ENCODE data around the gene NDUFA8. TPM values are rescaled to one million over a fixed set of nuclear protein-coding genes. Genes with fewer than 3 reads are reported as not detected.

NDUFA8 gene
- total RNA-seq, 2 donors from 2014 or later, result 11.9 to 16.9 TPM

DNA sequence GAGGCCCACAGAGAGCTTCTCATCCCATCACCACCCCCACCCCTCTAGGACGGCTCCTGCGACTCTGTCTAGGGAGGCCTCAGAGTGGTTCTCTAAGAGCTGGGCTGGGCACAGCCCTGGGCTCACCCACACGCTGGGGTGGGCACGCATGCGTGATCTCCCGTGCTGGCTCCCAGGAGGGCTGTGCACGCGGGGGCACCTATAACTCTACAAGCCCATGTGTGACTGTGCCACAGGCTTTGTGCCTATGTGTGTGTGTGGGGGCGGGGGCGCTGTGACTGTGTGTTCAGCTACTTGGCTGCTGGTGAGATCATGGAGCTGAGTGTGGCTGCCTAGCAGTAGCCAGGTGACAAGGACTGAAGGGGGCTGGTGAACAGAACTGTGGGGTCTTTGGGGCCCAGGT lies 32.2 kb downstream of the NDUFA8 start:
- Histone ChIP-seq H3K4me3 (no peak overlapping the region), H3K27ac (no peak overlapping the region), H3K4me1 (peaks cover 18% of the 10 kb centered on the region), H3K27me3 (peaks cover 0 to 13% of the 10 kb centered on the region in 2 donors), H3K9me3 (no peaks in the 10 kb centered on the region), H3K36me3 (replicated peaks in 1 of 2; ENCODE audit: insufficient read depth in 1 of 2, low read depth in 2 of 2) (no peaks in the 10 kb centered on the region)
- ATAC-seq (no peak), DNase-seq (no peak)
- 67% methylated on average over 10 of the region's 10 CpGs; no CpG with 5 or more reads in 1 of the 2 donors for WGBS, 2 donors
- intact Hi-C loops (cut with DNase I), result loop anchor here (5.0 kb wide), 1 partner anchor 225 kb away; no protein-coding TSS in a partner anchor
- TF ChIP-seq, protein P1, sequence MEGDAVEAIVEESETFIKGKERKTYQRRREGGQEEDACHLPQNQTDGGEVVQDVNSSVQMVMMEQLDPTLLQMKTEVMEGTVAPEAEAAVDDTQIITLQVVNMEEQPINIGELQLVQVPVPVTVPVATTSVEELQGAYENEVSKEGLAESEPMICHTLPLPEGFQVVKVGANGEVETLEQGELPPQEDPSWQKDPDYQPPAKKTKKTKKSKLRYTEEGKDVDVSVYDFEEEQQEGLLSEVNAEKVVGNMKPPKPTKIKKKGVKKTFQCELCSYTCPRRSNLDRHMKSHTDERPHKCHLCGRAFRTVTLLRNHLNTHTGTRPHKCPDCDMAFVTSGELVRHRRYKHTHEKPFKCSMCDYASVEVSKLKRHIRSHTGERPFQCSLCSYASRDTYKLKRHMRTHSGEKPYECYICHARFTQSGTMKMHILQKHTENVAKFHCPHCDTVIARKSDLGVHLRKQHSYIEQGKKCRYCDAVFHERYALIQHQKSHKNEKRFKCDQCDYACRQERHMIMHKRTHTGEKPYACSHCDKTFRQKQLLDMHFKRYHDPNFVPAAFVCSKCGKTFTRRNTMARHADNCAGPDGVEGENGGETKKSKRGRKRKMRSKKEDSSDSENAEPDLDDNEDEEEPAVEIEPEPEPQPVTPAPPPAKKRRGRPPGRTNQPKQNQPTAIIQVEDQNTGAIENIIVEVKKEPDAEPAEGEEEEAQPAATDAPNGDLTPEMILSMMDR (IDR thresholded peaks at IDR 0.05), result no peak
- no peak for TF ChIP-seq POLR2A (IDR thresholded peaks at IDR 0.05)

DNA sequence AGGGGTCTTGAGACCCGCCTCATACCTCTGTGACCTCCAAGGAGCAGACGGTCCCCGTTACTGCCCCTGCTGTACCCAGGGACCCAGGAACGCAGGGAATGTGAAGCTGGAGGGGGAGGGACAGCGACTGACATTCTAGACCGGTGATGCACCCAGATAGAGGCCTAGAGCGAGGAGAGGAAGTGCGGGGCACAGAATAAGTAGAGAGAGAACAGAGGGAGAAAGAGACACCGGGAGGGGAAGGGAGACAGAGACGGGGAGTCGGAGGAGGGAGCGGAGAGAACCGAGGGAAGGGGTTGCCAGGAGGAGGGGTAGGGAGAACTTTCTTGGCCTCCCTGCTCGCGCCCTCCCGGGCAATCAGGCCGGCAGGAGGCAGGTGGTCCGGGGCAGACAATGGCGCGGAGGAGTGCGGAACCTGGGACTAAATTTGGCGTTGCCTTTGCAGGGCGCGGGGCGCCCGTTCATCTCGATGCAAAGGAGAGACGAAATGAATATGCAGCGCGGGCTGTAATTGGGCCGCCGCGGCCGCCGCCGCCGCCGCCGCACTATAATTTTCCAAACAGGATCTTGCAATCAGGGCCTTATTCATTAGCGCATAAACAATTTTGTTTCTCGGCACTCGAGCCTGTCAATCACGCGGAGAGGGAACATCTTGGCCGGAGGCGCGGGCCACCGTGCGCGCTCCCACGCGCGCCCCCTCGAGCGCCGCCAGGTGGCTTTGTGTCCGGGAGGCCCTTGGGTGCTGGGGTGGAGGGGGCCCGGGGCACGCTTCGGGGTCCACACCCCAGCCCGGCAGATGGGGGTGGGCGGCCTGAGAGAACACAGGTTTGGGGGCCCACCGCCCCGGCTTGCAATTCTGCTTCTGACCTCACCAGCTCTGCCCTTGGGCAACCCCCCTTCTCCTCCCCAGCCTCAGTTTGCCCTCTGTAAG lies 33.0 kb downstream of the NDUFA8 start:
- TF ChIP-seq POLR2A (IDR thresholded peaks at IDR 0.05), result no peak
- TF ChIP-seq, protein P1 (IDR thresholded peaks at IDR 0.05), result no peak
- H3K4me3 ChIP-seq, result no peak overlapping the region
- peaks cover 0 to 13% of the 10 kb centered on the region in 2 donors for H3K27me3 ChIP-seq
- no peaks in the 10 kb centered on the region for H3K36me3 ChIP-seq (replicated peaks in 1 of 2; ENCODE audit: insufficient read depth in 1 of 2, low read depth in 2 of 2)
- intact Hi-C loops (cut with DNase I), result loop anchor here (5.0 kb wide), 1 partner anchor 226 kb away; no protein-coding TSS in a partner anchor
- WGBS, 2 donors, result 5 to 10% methylated on average over 25 to 64 of the region's 64 CpGs
- no peak overlapping the region for H3K27ac ChIP-seq
- no peak for DNase-seq
- H3K4me1 ChIP-seq, result peaks cover 22% of the 10 kb centered on the region
- no peaks in the 10 kb centered on the region for H3K9me3 ChIP-seq
- ATAC-seq, result no peak

DNA sequence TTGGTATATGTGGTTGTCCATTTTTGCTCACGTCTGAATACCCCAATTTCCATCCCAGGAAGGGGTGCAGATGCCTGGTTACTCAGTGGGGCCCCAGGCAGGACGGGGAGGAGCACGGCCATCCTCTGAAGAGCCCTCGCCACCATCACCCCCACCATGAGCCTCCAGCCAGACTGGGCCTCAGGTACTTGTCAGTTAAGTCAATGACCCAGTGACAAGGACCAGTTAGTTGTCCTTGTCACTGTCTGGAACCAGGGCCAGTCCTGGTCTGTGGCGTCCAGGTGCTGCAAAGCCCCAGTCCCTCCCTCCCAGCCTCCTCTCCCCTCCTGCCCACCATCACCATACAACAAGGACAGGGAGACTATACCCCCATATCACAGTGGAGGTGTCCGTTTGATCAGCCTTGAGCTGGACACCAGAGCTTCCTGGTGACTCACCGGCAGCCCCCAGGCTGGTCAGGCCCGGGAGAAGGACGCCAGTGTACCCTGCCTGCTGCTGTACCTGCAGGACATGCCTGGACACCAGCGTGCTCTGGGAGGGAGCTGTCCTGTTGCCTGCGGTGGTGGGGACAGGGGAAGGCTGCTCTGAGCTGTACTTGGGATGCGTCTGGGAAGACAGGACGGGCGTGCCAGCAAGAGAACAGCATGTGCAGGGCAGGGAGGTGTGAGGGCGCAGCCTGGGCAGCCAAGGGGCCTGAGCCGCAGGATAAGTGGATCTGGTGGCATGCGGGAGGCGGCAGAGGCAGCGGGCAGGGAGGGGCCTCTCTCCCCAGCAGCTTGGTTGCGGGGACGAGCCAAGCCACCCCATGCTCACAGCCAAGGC lies 33.9 kb downstream of the NDUFA8 start:
- Histone ChIP-seq H3K9me3 (no peaks in the 10 kb centered on the region), H3K4me3 (no peak overlapping the region), H3K4me1 (peaks cover 27% of the 10 kb centered on the region), H3K36me3 (replicated peaks in 1 of 2; ENCODE audit: insufficient read depth in 1 of 2, low read depth in 2 of 2) (no peaks in the 10 kb centered on the region), H3K27ac (no peak overlapping the region), H3K27me3 (peaks cover 0 to 13% of the 10 kb centered on the region in 2 donors)
- intact Hi-C loops (cut with DNase I), result loop anchor here (5.0 kb wide), 1 partner anchor 227 kb away; no protein-coding TSS in a partner anchor
- ATAC-seq, result no peak
- no peak for TF ChIP-seq POLR2A (IDR thresholded peaks at IDR 0.05)
- TF ChIP-seq, protein P1 (IDR thresholded peaks at IDR 0.05), result no peak
- no peak for DNase-seq
- WGBS, 2 donors, result 38 to 48% methylated on average over 12 to 21 of the region's 21 CpGs

DNA sequence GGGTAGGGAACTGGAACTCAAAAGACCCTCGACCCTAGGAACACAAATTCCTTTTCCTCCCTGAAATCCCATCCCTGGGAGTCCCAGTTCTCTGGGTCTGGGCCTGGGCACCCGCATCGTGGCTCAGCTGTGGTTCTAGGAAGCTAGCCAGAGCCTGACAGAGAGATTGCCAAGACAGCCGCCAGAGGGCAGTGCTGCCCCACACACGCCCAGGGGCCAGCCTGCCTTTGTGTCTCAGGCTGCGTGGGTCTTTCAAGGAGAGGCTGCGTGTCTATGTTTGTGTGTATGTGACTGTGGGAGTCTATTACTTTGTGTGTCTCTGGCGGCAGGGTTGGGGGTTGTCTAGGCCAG lies 34.4 kb downstream of the NDUFA8 start:
- H3K4me3 ChIP-seq, result no peak overlapping the region
- H3K4me1 ChIP-seq, result peaks cover 27% of the 10 kb centered on the region
- DNase-seq (peak; percentile 77 to 83 (median 81)), ATAC-seq (peak; percentile 78)
- no peak overlapping the region for H3K27ac ChIP-seq
- H3K27me3 ChIP-seq, result peaks cover 0 to 13% of the 10 kb centered on the region in 2 donors
- 0 to 1% methylated on average over 8 of the region's 8 CpGs for WGBS, 2 donors
- intact Hi-C loops (cut with DNase I), result loop anchor here (5.0 kb wide), 1 partner anchor 227 kb away; no protein-coding TSS in a partner anchor
- H3K36me3 ChIP-seq (replicated peaks in 1 of 2; ENCODE audit: insufficient read depth in 1 of 2, low read depth in 2 of 2), result no peaks in the 10 kb centered on the region
- TF ChIP-seq, protein P1 (IDR thresholded peaks at IDR 0.05), result peak; percentile 86 to 95 (median 92)
- no peak for TF ChIP-seq POLR2A (IDR thresholded peaks at IDR 0.05)
- no peaks in the 10 kb centered on the region for H3K9me3 ChIP-seq
